HEK293T (cell line): ENCODE results near the gene EEF2KMT.

Experiments
- ELF4 ChIP-seq: fragments of 450-650 bp; IDR thresholded peaks from 2 replicates; pipeline ENCODE4 v1.6.1; 2017; ENCODE audit warnings: antibody characterized with exemption
- FOXA1 ChIP-seq: fragments of 450-650 bp; IDR thresholded peaks from 2 replicates; pipeline ENCODE4 v1.6.1; 2016; ENCODE audit warnings: mild to moderate bottlenecking
- FOXM1 ChIP-seq: fragments of 450-650 bp; IDR thresholded peaks from 2 replicates; pipeline ENCODE4 v1.6.1; 2017; ENCODE audit warnings: mild to moderate bottlenecking, borderline replicate concordance
- NFRKB ChIP-seq: fragments of 450-650 bp; IDR thresholded peaks from 2 replicates; pipeline ENCODE4 v1.6.1; 2016; ENCODE audit warnings: mild to moderate bottlenecking, moderate library complexity
- TF ChIP-seq, protein P1 (sequence below): fragments of 450-650 bp; IDR thresholded peaks from 2 replicates; pipeline ENCODE4 v1.6.1; 2016

- TF ChIP-seq NFRKB (no peak), ELF4 (no peak), FOXA1 (no peak), FOXM1 (no peak)
- TF ChIP-seq, protein P1, sequence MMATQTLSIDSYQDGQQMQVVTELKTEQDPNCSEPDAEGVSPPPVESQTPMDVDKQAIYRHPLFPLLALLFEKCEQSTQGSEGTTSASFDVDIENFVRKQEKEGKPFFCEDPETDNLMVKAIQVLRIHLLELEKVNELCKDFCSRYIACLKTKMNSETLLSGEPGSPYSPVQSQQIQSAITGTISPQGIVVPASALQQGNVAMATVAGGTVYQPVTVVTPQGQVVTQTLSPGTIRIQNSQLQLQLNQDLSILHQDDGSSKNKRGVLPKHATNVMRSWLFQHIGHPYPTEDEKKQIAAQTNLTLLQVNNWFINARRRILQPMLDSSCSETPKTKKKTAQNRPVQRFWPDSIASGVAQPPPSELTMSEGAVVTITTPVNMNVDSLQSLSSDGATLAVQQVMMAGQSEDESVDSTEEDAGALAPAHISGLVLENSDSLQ: no peak
Measured at GRCh38 chr16:5062051-5062450, 35.5 kb downstream of the EEF2KMT start.
